Erythroblast (primary cell): ENCODE results near the gene HLA-DQB1.

Experiments used
- GATA1 ChIP-seq: IDR thresholded peaks from 2 replicates; pipeline ENCODE4 v1.6.1; 2011; ENCODE audit warnings: low read depth, mild to moderate bottlenecking, control low read depth, low read length, moderate library complexity
- POLR2A ChIP-seq: IDR thresholded peaks from 2 replicates; pipeline ENCODE4 v1.6.1; 2011; ENCODE audit warnings: mild to moderate bottlenecking, low read length

DNA sequence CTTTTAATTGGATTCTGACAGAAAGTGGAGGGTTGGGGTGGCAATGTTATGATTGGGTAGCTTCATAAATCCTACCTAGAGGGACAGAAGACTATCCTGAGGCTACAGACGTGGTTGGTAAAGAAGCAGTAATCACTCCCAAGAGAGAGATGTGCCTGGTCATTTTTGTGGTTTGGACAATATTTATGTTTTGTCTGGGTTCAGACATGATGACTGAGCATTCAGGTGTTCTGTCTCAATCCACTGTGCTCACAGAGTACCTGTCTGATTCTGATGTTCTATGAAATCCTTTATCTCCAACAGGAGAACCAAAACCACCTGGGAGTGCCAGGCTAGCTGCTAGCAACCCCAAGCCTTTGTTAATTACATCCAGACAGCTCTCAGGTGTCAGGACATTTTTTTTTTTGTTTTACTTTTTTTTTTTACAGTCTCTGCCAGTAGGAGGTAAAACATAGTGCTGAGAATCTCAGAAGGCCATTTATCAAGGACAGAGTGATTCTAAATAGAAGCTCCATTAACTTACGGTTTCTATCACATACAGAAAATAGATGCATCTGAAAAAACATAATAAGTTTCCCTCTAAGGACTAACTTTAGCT, 30.8 kb downstream of the HLA-DQB1 start:
- TF ChIP-seq POLR2A = no peak
- no peak for TF ChIP-seq GATA1
